Esophagus squamous epithelium (tissue), 4 donors: Measurements from ENCODE around the gene OPN1LW.

Experiments used
- POLR2A ChIP-seq, 4 donors: fragments of 450-650 bp; IDR thresholded peaks; one replicate each; pipeline ENCODE4 v1.6.1; 2017; ENCODE audit warnings: antibody characterized with exemption in 4 of 4, mild to moderate bottlenecking in 4 of 4, moderate library complexity in 3 of 4
- TF ChIP-seq, protein P1 (sequence below), 6 experiments: fragments of 450-650 bp in 4 of 6; fragments of 200-600 bp in 2 of 6; sonication (generic) in 2 of 6; IDR thresholded peaks; one replicate each; pipeline ENCODE4 v1.5.1; 2016 to 2019; ENCODE audit warnings: antibody characterized with exemption in 6 of 6, mild to moderate bottlenecking in 4 of 6, moderate library complexity in 4 of 6

DNA sequence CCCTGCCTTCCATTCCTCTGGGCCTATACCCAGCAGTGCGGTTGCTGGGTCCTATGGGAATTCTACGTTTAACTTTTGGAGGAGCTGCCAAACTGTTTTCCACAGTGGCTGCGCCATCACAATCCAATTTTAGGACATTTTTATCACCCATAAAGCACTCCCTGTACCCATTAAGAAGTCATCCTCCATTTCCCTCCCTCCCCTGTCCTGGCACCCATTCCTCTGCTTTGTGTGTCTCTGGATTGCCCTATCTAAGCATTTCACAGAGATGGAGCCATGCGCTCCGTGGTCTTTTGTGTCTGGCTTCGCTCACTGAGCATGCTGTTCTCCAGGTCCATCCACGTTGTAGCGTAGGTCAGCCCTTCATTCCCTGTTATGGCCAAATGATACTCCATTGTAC is 1.7 kb upstream of the OPN1LW start:
- no peak for TF ChIP-seq POLR2A (IDR thresholded peaks at IDR 0.05)
- TF ChIP-seq, protein P1, sequence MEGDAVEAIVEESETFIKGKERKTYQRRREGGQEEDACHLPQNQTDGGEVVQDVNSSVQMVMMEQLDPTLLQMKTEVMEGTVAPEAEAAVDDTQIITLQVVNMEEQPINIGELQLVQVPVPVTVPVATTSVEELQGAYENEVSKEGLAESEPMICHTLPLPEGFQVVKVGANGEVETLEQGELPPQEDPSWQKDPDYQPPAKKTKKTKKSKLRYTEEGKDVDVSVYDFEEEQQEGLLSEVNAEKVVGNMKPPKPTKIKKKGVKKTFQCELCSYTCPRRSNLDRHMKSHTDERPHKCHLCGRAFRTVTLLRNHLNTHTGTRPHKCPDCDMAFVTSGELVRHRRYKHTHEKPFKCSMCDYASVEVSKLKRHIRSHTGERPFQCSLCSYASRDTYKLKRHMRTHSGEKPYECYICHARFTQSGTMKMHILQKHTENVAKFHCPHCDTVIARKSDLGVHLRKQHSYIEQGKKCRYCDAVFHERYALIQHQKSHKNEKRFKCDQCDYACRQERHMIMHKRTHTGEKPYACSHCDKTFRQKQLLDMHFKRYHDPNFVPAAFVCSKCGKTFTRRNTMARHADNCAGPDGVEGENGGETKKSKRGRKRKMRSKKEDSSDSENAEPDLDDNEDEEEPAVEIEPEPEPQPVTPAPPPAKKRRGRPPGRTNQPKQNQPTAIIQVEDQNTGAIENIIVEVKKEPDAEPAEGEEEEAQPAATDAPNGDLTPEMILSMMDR (IDR thresholded peaks at IDR 0.05), result no peak
